CD4-positive, alpha-beta T cell (primary cell): ENCODE data around the gene MYH4. TPM values are rescaled to one million over a fixed set of nuclear protein-coding genes. Genes with fewer than 3 reads are reported as not detected.

Source experiments
- ATAC-seq: fragments of 200-7000 bp; cut with Tn5 transposase; one replicate; pipeline ENCODE4 v1.10.0; 2022; ENCODE audit warnings: mild to moderate bottlenecking; ENCODE audit not compliant: poor library complexity
- CTCF ChIA-PET: fragments of 350-600 bp; sonication (Branson Sonifier 250); formaldehyde crosslinking; loops from one replicate; lab custom pipeline; 2021; ENCODE audit warnings: antibody characterized with exemption, inconsistent platforms; lab: Charles Lee
- POLR2A ChIA-PET: fragments of 350-600 bp; sonication (Branson Sonifier 250); formaldehyde crosslinking; loops from one replicate; lab custom pipeline; 2021; ENCODE audit warnings: antibody characterized with exemption, inconsistent platforms; lab: Charles Lee
- DNase-seq, 14 experiments: peaks; one replicate each; pipeline ENCODE4 v3.0.0-alpha.2; 2013 to 2020; ENCODE audit warnings: mixed read lengths in 2 of 14
- H3K27ac ChIP-seq, 2 donors: one replicate each; pipeline versions ENCODE4 v1.5.1 to v1.7.0; 2013; ENCODE audit warnings: low read length in 2 of 2, low read depth in 1 of 2, mild to moderate bottlenecking in 1 of 2
- H3K27me3 ChIP-seq, 2 experiments: 1 replicate in 1 of 2; 2 replicates in 1 of 2; pipeline versions ENCODE4 v1.6.1 to v1.7.0; 2013; ENCODE audit warnings: low read length in 2 of 2, control low read depth in 1 of 2, mild to moderate bottlenecking in 1 of 2, moderate library complexity in 1 of 2; ENCODE audit not compliant: insufficient read depth in 2 of 2, control insufficient read depth in 1 of 2
- H3K36me3 ChIP-seq: one replicate; pipeline ENCODE4 v1.6.1; 2013; ENCODE audit warnings: low read length, control low read depth; ENCODE audit not compliant: insufficient read depth
- H3K4me1 ChIP-seq: one replicate; pipeline ENCODE4 v1.6.1; 2013; ENCODE audit warnings: low read length, control low read depth; ENCODE audit not compliant: insufficient read depth
- H3K4me3 ChIP-seq: one replicate; pipeline ENCODE4 v1.5.1; 2013; ENCODE audit warnings: mild to moderate bottlenecking, low read length, moderate library complexity
- H3K9me3 ChIP-seq, 2 experiments: 1 replicate in 1 of 2; 2 replicates in 1 of 2; pipeline versions ENCODE4 v1.6.1 to v1.7.0; 2013; ENCODE audit warnings: low read length in 2 of 2, mild to moderate bottlenecking in 2 of 2, control low read depth in 1 of 2, moderate library complexity in 1 of 2; ENCODE audit not compliant: control insufficient read depth in 1 of 2, insufficient read depth in 1 of 2
- H3K27ac Mint-ChIP-seq: one replicate; pipeline ENCODE4 v1.8.0; 2020; ENCODE audit warnings: mixed read lengths
- H3K27me3 Mint-ChIP-seq: one replicate; pipeline ENCODE4 v1.8.0; 2021; ENCODE audit warnings: mixed read lengths
- H3K36me3 Mint-ChIP-seq: one replicate; pipeline ENCODE4 v1.8.0; 2021; ENCODE audit warnings: low read depth, mixed read lengths
- H3K4me1 Mint-ChIP-seq: one replicate; pipeline ENCODE4 v1.8.0; 2021; ENCODE audit warnings: low read depth, mixed read lengths
- H3K4me3 Mint-ChIP-seq: one replicate; pipeline ENCODE4 v1.8.0; 2020; ENCODE audit warnings: mild to moderate bottlenecking, mixed read lengths
- H3K9me3 Mint-ChIP-seq: one replicate; pipeline ENCODE4 v1.8.0; 2020; ENCODE audit warnings: mixed read lengths
- CTCF ChIP-seq: fragments of 200-600 bp; IDR thresholded peaks from one replicate; pipeline ENCODE4 v1.8.0; 2022; ENCODE audit warnings: antibody characterized with exemption, mild to moderate bottlenecking
- intact Hi-C, 2 experiments: fragments of 100-400 bp; cut with DNase I in 1 of 2; cut with micrococcal nuclease in 1 of 2; formaldehyde crosslinking; loops; one replicate each; pipeline versions ENCODE4 v1.15.1 to v1.9.0; 2023 to 2025; cut with DNase I, micrococcal nuclease
- total RNA-seq, 174 experiments: library from RNA in 2 of 174; stranded (reverse) in 2 of 174; gene quantifications; one replicate each; pipeline ENCODE4 v1.2.3 and lab custom pipeline; 2021 to 2026

MYH4 gene
- total RNA-seq, 2 experiments from 2014 or later, result not detected

- Histone ChIP-seq H3K36me3 (no peaks in the 10 kb centered on the region), H3K27me3 (no peaks in the 10 kb centered on the region), H3K4me1 (no peaks in the 10 kb centered on the region), H3K9me3 (peaks cover 0 to 4% of the 10 kb centered on the region in 2 experiments), H3K4me3 (no peak overlapping the region), H3K27ac (no peak overlapping the region)
- TF ChIP-seq CTCF, result no peak
- H3K27ac Mint-ChIP-seq, result no peak overlapping the region
- no peaks in the 10 kb centered on the region for H3K4me1 Mint-ChIP-seq
- no peak overlapping the region for H3K4me3 Mint-ChIP-seq
- peaks cover 4% of the 10 kb centered on the region for H3K27me3 Mint-ChIP-seq
- DNase-seq (no peak), ATAC-seq (no peak)
- intact Hi-C loops, result no loop called here
- no peaks in the 10 kb centered on the region for H3K36me3 Mint-ChIP-seq
- ChIA-PET POLR2A (no interaction called here), CTCF (no interaction called here)
- no peaks in the 10 kb centered on the region for H3K9me3 Mint-ChIP-seq
Observed at GRCh38 chr17:10398352-10398751, 71.0 kb downstream of the MYH4 start.

GRCh38 chr17:10396524-10397163, 72.7 kb downstream of the MYH4 start:
- CTCF ChIA-PET, result no interaction called here
- H3K27me3 Mint-ChIP-seq, result peaks cover 7% of the 10 kb centered on the region

GRCh38 chr17:10394201-10394887, 75.0 kb downstream of the MYH4 start:
- H3K4me1 ChIP-seq, result no peaks in the 10 kb centered on the region
- no peak for TF ChIP-seq CTCF
- no peak overlapping the region for H3K4me3 ChIP-seq
- no peaks in the 10 kb centered on the region for H3K9me3 Mint-ChIP-seq
- ATAC-seq, result no peak
- H3K36me3 Mint-ChIP-seq, result no peaks in the 10 kb centered on the region
- H3K4me1 Mint-ChIP-seq, result no peaks in the 10 kb centered on the region
- no peak overlapping the region for H3K27ac ChIP-seq
- H3K27me3 ChIP-seq, result peaks cover 0 to 7% of the 10 kb centered on the region in 2 experiments
- H3K36me3 ChIP-seq, result no peaks in the 10 kb centered on the region
- no peak for DNase-seq
- intact Hi-C loops, result no loop called here
- POLR2A ChIA-PET, result no interaction called here
- H3K27me3 Mint-ChIP-seq, result peaks cover 11% of the 10 kb centered on the region
- H3K9me3 ChIP-seq, result peaks cover 0 to 3% of the 10 kb centered on the region in 2 experiments
- CTCF ChIA-PET, result no interaction called here
- H3K27ac Mint-ChIP-seq, result no peak overlapping the region
- H3K4me3 Mint-ChIP-seq, result no peak overlapping the region

More at GRCh38 chr17:10396524-10397163, 72.7 kb downstream of the MYH4 start:
- no peak for TF ChIP-seq CTCF
- Mint-ChIP-seq H3K27ac (no peak overlapping the region), H3K4me3 (no peak overlapping the region), H3K36me3 (no peaks in the 10 kb centered on the region), H3K4me1 (no peaks in the 10 kb centered on the region), H3K9me3 (no peaks in the 10 kb centered on the region)
- no peak for ATAC-seq
- no peaks in the 10 kb centered on the region for H3K27me3 ChIP-seq
- no peaks in the 10 kb centered on the region for H3K36me3 ChIP-seq
- POLR2A ChIA-PET, result no interaction called here
- no peak overlapping the region for H3K27ac ChIP-seq
- intact Hi-C loops, result no loop called here
- H3K4me3 ChIP-seq, result no peak overlapping the region
- no peak for DNase-seq
- no peaks in the 10 kb centered on the region for H3K4me1 ChIP-seq
- peaks cover 0 to 4% of the 10 kb centered on the region in 2 experiments for H3K9me3 ChIP-seq

Other genes starting within 250 kb of the MYH4 start
- gene MYH13, start 96.6 kb downstream of the MYH4 start, total RNA-seq, result not detected
- gene MYH8, start 47.6 kb downstream of the MYH4 start, total RNA-seq, result not detected
- not detected for gene MYH1, start 49.0 kb upstream of the MYH4 start, total RNA-seq
- gene MYH2, start 80.1 kb upstream of the MYH4 start, total RNA-seq, result not detected
- 1 to 10 TPM; 5.4 to 5.6 TPM for gene MYH3, start 187.8 kb upstream of the MYH4 start, total RNA-seq
- 10 to 100 TPM; 15.3 to 18.2 TPM for gene SCO1, start 228.0 kb upstream of the MYH4 start, total RNA-seq
- 10 to 100 TPM; 34.2 to 35.0 TPM for gene ADPRM, start 228.0 kb upstream of the MYH4 start, total RNA-seq